ENCODE results near the gene RNF115.

DNA sequence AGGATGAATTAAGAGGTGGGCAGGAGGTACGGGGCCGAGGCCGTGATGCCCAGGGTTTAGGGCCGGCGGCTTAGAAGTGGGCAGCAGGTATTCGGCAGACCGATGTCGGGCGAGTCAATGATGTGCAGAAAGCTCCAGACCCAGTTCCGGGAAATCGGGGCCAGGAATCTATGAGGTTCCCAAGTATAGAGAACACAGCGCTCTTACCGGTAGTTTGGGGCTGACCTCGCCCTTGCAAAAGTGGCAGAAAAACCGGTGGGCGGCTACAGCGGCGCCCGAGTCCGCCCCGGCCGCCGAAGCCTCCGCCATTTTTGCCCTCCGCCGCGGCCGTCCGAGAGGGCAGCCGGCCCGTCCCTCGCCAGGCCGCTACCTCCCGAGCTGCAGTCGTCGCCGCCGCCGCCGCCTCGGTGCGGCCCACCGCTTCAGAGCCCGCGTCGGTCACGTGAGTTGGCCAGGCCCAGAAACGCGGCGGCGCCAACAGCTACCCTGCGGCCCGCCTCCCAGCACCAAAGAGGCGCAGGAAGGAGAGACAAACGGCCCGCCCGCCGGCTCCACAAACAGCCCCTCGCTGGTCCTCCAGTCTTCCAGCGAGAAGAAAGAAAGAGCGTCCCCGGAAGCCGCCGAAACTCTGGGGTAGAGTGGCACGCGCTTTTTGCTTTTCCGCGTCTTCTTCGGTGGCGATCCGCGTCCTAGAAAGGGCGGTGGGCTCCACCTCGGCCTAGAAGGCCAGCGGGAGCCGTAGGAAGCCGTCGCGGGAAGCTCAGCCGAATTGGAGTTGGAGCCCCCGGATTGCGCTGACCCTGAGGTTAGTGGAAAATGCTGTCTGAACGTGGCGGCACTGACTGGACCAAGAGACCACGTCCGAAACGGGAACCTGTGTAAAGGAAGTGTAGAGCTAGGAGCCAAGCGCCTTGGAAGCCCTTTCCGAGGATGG is at the start of gene RNF115, which contains the start of gene POLR3C:
- TF ChIP-seq EZH2 (IDR thresholded peaks at IDR 0.05; ENCODE audit: insufficient read depth, low read length): no peak
- TF ChIP-seq, protein P1, sequence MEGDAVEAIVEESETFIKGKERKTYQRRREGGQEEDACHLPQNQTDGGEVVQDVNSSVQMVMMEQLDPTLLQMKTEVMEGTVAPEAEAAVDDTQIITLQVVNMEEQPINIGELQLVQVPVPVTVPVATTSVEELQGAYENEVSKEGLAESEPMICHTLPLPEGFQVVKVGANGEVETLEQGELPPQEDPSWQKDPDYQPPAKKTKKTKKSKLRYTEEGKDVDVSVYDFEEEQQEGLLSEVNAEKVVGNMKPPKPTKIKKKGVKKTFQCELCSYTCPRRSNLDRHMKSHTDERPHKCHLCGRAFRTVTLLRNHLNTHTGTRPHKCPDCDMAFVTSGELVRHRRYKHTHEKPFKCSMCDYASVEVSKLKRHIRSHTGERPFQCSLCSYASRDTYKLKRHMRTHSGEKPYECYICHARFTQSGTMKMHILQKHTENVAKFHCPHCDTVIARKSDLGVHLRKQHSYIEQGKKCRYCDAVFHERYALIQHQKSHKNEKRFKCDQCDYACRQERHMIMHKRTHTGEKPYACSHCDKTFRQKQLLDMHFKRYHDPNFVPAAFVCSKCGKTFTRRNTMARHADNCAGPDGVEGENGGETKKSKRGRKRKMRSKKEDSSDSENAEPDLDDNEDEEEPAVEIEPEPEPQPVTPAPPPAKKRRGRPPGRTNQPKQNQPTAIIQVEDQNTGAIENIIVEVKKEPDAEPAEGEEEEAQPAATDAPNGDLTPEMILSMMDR (IDR thresholded peaks at IDR 0.05; ENCODE audit: insufficient read depth, low read depth, low read length): no peak

Measured in astrocyte (in vitro differentiated cells and primary cell).